Endothelial cell of umbilical vein (primary cell): ENCODE measurements around the gene PDE7B. TPM values are rescaled to one million over a fixed set of nuclear protein-coding genes. Genes with fewer than 3 reads are reported as not detected.

Experiments
- BruUV-seq: library from RNA; stranded (reverse); fragments of 400-500 nt; replicated peaks from 2 replicates; lab custom pipeline; 2021; lab: Mats Ljungman, UMichigan
- CTCF ChIA-PET: fragments of 300-600, 350-600 bp; sonication (Branson Sonifier 250); formaldehyde crosslinking; loops from one replicate; lab custom pipeline; 2021; ENCODE audit warnings: antibody characterized with exemption, inconsistent platforms; lab: Charles Lee
- POLR2A ChIA-PET: fragments of 300-600, 350-600 bp; sonication (Branson Sonifier 250); formaldehyde crosslinking; loops from one replicate; lab custom pipeline; 2021; ENCODE audit warnings: antibody characterized with exemption, inconsistent platforms; lab: Charles Lee
- DNase-seq: peaks from one replicate; pipeline ENCODE4 v3.0.0-alpha.2; 2011; ENCODE audit warnings: low read depth, low spot score
- FAIRE-seq: peaks from 2 replicates; lab custom pipeline; 2011; peaks lifted over from hg19 to GRCh38; lab: Jason Lieb, UNC
- H2AFZ ChIP-seq: 2 replicates; pipeline ENCODE4 v1.6.0; 2012; ENCODE audit warnings: low read depth, low read length, control low read depth, inconsistent platforms
- H3K27ac ChIP-seq: 2 replicates; pipeline ENCODE4 v1.5.1; 2011; ENCODE audit warnings: low read depth, mild to moderate bottlenecking, control low read depth, low read length, moderate library complexity; ENCODE audit not compliant: insufficient read depth
- H3K27me3 ChIP-seq, 2 experiments: 2 replicates each; pipeline versions ENCODE4 v1.6.0 to v1.6.1; 2011; ENCODE audit warnings: low read length in 2 of 2, mixed read lengths in 1 of 2; ENCODE audit not compliant: control insufficient read depth in 2 of 2, insufficient read depth in 2 of 2
- H3K36me3 ChIP-seq, 2 experiments: 2 replicates in 1 of 2; 3 replicates in 1 of 2; pipeline ENCODE4 v1.5.1; 2011; ENCODE audit warnings: low read length in 2 of 2, mild to moderate bottlenecking in 1 of 2, moderate library complexity in 1 of 2; ENCODE audit not compliant: control insufficient read depth in 2 of 2, insufficient read depth in 2 of 2; ENCODE audit errors: extremely low read depth in 1 of 2
- H3K4me1 ChIP-seq: 3 replicates; pipeline ENCODE4 v1.5.1; 2011; ENCODE audit warnings: mild to moderate bottlenecking, low read length; ENCODE audit not compliant: control insufficient read depth, insufficient read depth; ENCODE audit errors: extremely low read depth
- H3K4me2 ChIP-seq: 2 replicates; pipeline ENCODE4 v1.6.1; 2011; ENCODE audit warnings: low read length, control low read depth, mixed read lengths; ENCODE audit not compliant: insufficient read depth
- H3K4me3 ChIP-seq, 3 experiments: fragments of 200-600 bp in 1 of 3; sonication (generic), shearing (Covaris generic) in 1 of 3; replicated peaks in 1 of 3; 2 replicates each; pipeline ENCODE4 v1.5.1; 2011 to 2016; ENCODE audit warnings: control low read depth in 3 of 3, low read length in 3 of 3, mild to moderate bottlenecking in 2 of 3, inconsistent platforms in 1 of 3, low read depth in 1 of 3, moderate library complexity in 1 of 3; ENCODE audit not compliant: insufficient read depth in 1 of 3
- H3K79me2 ChIP-seq: 2 replicates; pipeline ENCODE4 v1.6.0; 2012; ENCODE audit warnings: low read length, inconsistent platforms; ENCODE audit not compliant: control insufficient read depth, insufficient read depth
- H3K9ac ChIP-seq: replicated peaks from 2 replicates; pipeline ENCODE3; 2011; ENCODE audit warnings: low read length, control low read depth; ENCODE audit not compliant: insufficient read depth; ENCODE audit errors: extremely low read depth
- H3K9me1 ChIP-seq: replicated peaks from 3 replicates; pipeline ENCODE4 v1.6.0; 2011; ENCODE audit warnings: mild to moderate bottlenecking, low read length; ENCODE audit not compliant: control insufficient read depth, insufficient read depth; ENCODE audit errors: extremely low read depth
- H3K9me3 ChIP-seq: replicated peaks from 2 replicates; pipeline ENCODE4 v1.5.1; 2012; ENCODE audit warnings: low read length, inconsistent platforms; ENCODE audit not compliant: control insufficient read depth, insufficient read depth
- H4K20me1 ChIP-seq: replicated peaks from 2 replicates; pipeline ENCODE3; 2011; ENCODE audit warnings: mild to moderate bottlenecking, low read length; ENCODE audit not compliant: control insufficient read depth, insufficient read depth; ENCODE audit errors: extremely low read depth
- EZH2 ChIP-seq: IDR thresholded peaks from 2 replicates; pipeline ENCODE4 v1.6.1; 2012; ENCODE audit warnings: borderline replicate concordance, low read depth, mild to moderate bottlenecking, moderate library complexity, low read length, inconsistent platforms; ENCODE audit not compliant: severe bottlenecking
- FOS ChIP-seq: IDR thresholded peaks from 2 replicates; pipeline ENCODE4 v1.6.1; 2011; ENCODE audit warnings: mild to moderate bottlenecking, low read length, moderate library complexity, borderline replicate concordance; ENCODE audit not compliant: insufficient read depth
- GATA2 ChIP-seq: IDR thresholded peaks from 2 replicates; pipeline ENCODE4 v1.7.0; 2011; ENCODE audit warnings: low read depth, mild to moderate bottlenecking, moderate library complexity, mixed read lengths, low read length; ENCODE audit not compliant: insufficient read length, insufficient read depth
- JUN ChIP-seq: IDR thresholded peaks from 2 replicates; pipeline ENCODE4 v1.6.1; 2011; ENCODE audit warnings: borderline replicate concordance, low read depth; ENCODE audit not compliant: insufficient read length, insufficient read depth
- MYC ChIP-seq: IDR thresholded peaks from one replicate; pipeline ENCODE4 v1.6.1; 2011; ENCODE audit warnings: mild to moderate bottlenecking, low read depth, low read length
- POLR2AphosphoS5 ChIP-seq: IDR thresholded peaks from 2 replicates; pipeline ENCODE4 v1.6.1; 2012; ENCODE audit warnings: low read depth, mild to moderate bottlenecking, control low read depth, low read length, moderate library complexity; ENCODE audit not compliant: insufficient read depth
- dilution Hi-C: fragments of 300-500 bp; cut with MboI; formaldehyde crosslinking; loops from one replicate; pipeline ENCODE4 v1.15.0; 2019; ENCODE audit warnings: low sequenced_read_pairs; ENCODE audit not compliant: extremely low pct_ligation_motif_present
- intact Hi-C: fragments of 100-400 bp; cut with micrococcal nuclease; formaldehyde crosslinking; loops from one replicate; pipeline ENCODE4 v1.10.0; 2022
- polyA plus RNA-seq, 4 experiments: library from polyadenylated mRNA; depleted of rRNA in 3 of 4; stranded (reverse) in 3 of 4; unstranded in 1 of 4; fragments of >200 nt; gene quantifications; 2 replicates each; pipeline versions ENCODE4 v1.2.1 to v1.2.3, GENCODE V29; 2011 to 2012; ENCODE audit warnings: missing spikeins in 1 of 4
- total RNA-seq: library from RNA; stranded (reverse); gene quantifications from 2 replicates; pipeline ENCODE4 v1.2.3, GENCODE V29; 2021
- TF ChIP-seq, protein P1 (sequence below), 2 donors: IDR thresholded peaks; 1 replicate in 1 of 2; 2 replicates in 1 of 2; pipeline ENCODE4 v1.5.1; 2011; ENCODE audit warnings: low read length in 2 of 2, mild to moderate bottlenecking in 2 of 2, moderate library complexity in 2 of 2, control low read depth in 1 of 2, inconsistent platforms in 1 of 2, low read depth in 1 of 2; ENCODE audit not compliant: insufficient read depth in 1 of 2; ENCODE audit errors: extremely low read depth in 1 of 2

Gene PDE7B
- total and polyA plus RNA-seq, 2 donors (not counting 3 experiments of a cell fraction or from before 2014, with no cell fraction given): 20.6 to 25.1 TPM

GRCh38 chr6:136230219-136230853 lies 378.8 kb downstream of the PDE7B start:
- dilution Hi-C loops (no loop called here), intact Hi-C loops (no loop called here)
- H3K36me3 ChIP-seq: no peaks in the 10 kb centered on the region
- DNase-seq (no peak), FAIRE-seq (no peak)
- H3K9me3 ChIP-seq: no peaks in the 10 kb centered on the region
- TF ChIP-seq JUN: no peak
- no peak for TF ChIP-seq MYC
- TF ChIP-seq EZH2: no peak
- TF ChIP-seq FOS: no peak
- TF ChIP-seq, protein P1, sequence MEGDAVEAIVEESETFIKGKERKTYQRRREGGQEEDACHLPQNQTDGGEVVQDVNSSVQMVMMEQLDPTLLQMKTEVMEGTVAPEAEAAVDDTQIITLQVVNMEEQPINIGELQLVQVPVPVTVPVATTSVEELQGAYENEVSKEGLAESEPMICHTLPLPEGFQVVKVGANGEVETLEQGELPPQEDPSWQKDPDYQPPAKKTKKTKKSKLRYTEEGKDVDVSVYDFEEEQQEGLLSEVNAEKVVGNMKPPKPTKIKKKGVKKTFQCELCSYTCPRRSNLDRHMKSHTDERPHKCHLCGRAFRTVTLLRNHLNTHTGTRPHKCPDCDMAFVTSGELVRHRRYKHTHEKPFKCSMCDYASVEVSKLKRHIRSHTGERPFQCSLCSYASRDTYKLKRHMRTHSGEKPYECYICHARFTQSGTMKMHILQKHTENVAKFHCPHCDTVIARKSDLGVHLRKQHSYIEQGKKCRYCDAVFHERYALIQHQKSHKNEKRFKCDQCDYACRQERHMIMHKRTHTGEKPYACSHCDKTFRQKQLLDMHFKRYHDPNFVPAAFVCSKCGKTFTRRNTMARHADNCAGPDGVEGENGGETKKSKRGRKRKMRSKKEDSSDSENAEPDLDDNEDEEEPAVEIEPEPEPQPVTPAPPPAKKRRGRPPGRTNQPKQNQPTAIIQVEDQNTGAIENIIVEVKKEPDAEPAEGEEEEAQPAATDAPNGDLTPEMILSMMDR (IDR thresholded peaks at IDR 0.05; ENCODE audit: extremely low read depth in 1 of 2, insufficient read depth in 1 of 2, low read depth in 1 of 2, low read length in 2 of 2): no peak
- TF ChIP-seq POLR2AphosphoS5: no peak
- no peak for TF ChIP-seq GATA2
- no TSS peak for BruUV-seq
- H3K9ac ChIP-seq: no peak overlapping the region
- ChIA-PET CTCF (interaction anchor here (1.1 to 1.7 kb wide), 4 partner anchors 14 to 694 kb away, joined by 3 to 4 read pairs (median 4); no protein-coding TSS in a partner anchor), POLR2A (interaction anchor here (0.7 kb wide), 1 partner anchor 30 kb away, joined by 3 read pairs; no protein-coding TSS in a partner anchor)
- H3K4me1 ChIP-seq: peaks cover 3% of the 10 kb centered on the region
- H3K79me2 ChIP-seq: no peaks in the 10 kb centered on the region
- no peak overlapping the region for H3K4me2 ChIP-seq
- no peak overlapping the region for H3K27ac ChIP-seq
- no peak overlapping the region for H2AFZ ChIP-seq
- H3K9me1 ChIP-seq: no peaks in the 10 kb centered on the region
- no peaks in the 10 kb centered on the region for H4K20me1 ChIP-seq
- no peak overlapping the region for H3K4me3 ChIP-seq
- no peaks in the 10 kb centered on the region for H3K27me3 ChIP-seq
